SK-N-SH (cell line): ENCODE results near the gene TECRL. TPM values are rescaled to one million over a fixed set of nuclear protein-coding genes. Genes with fewer than 3 reads are reported as not detected.

Source experiments
- CTCF ChIA-PET: fragments of 300-600, 350-600 bp; formaldehyde crosslinking; extraction: SDS; loops from one replicate; lab custom pipeline; 2021; lab: Yijun Ruan, JAX
- POLR2A ChIA-PET: fragments of 350-600 bp; sonication (Branson Sonifier 250); formaldehyde crosslinking; extraction: SDS; loops from one replicate; lab custom pipeline; 2020; ENCODE audit warnings: antibody characterized with exemption, inconsistent platforms; lab: Yijun Ruan, JAX
- DNase-seq: peaks from one replicate; pipeline ENCODE4 v3.0.0; 2012
- H2AFZ ChIP-seq: fragments of 200-600 bp; sonication (generic); 2 replicates; pipeline ENCODE4 v1.8.1; 2016; ENCODE audit warnings: antibody characterized with exemption, mild to moderate bottlenecking, low read depth
- H3F3A ChIP-seq: fragments of 200-600 bp; sonication (generic); replicated peaks from 2 replicates; pipeline ENCODE3; 2016; ENCODE audit warnings: antibody characterized with exemption, mild to moderate bottlenecking; ENCODE audit not compliant: insufficient read depth
- H3K27ac ChIP-seq, 2 experiments: fragments of 200-500 bp in 1 of 2; fragments of 200-600 bp in 1 of 2; sonication (Bioruptor generic) in 1 of 2; sonication (generic), shearing (Covaris generic) in 1 of 2; 2 replicates each; pipeline versions ENCODE4 v1.5.1 to v1.6.1; 2014 to 2016; ENCODE audit warnings: low read depth in 2 of 2, inconsistent platforms in 1 of 2, low read length in 1 of 2, mild to moderate bottlenecking in 1 of 2, mixed read lengths in 1 of 2
- H3K27me3 ChIP-seq: fragments of 200-600 bp; sonication (generic), shearing (Covaris generic); 2 replicates; pipeline ENCODE4 v1.6.1; 2016; ENCODE audit warnings: mixed run types; ENCODE audit not compliant: insufficient read depth
- H3K36me3 ChIP-seq, 2 experiments: fragments of 200-500 bp in 1 of 2; fragments of 200-600 bp in 1 of 2; sonication (Bioruptor generic) in 1 of 2; sonication (generic) in 1 of 2; replicated peaks in 1 of 2; 2 replicates each; pipeline versions ENCODE3 to v1.5.1; 2014 to 2016; ENCODE audit warnings: low read length in 1 of 2, mild to moderate bottlenecking in 1 of 2; ENCODE audit not compliant: insufficient read depth in 2 of 2, control insufficient read depth in 1 of 2
- H3K4me1 ChIP-seq, 2 experiments: fragments of 200-500 bp in 1 of 2; fragments of 200-600 bp in 1 of 2; sonication (Bioruptor generic) in 1 of 2; sonication (generic), shearing (Covaris generic) in 1 of 2; 2 replicates each; pipeline versions ENCODE4 v1.5.1 to v1.6.1; 2014 to 2016; ENCODE audit warnings: low read depth in 1 of 2, low read length in 1 of 2, mixed run types in 1 of 2; ENCODE audit not compliant: insufficient read depth in 2 of 2, control insufficient read depth in 1 of 2
- H3K4me2 ChIP-seq: fragments of 200-600 bp; sonication (generic), shearing (Covaris generic); 2 replicates; pipeline ENCODE4 v1.6.1; 2017; ENCODE audit warnings: mixed run types
- H3K4me3 ChIP-seq, 2 experiments: fragments of 200-500 bp in 1 of 2; fragments of 200-600 bp in 1 of 2; sonication (Bioruptor generic) in 1 of 2; sonication (generic), shearing (Covaris generic) in 1 of 2; 2 replicates each; pipeline versions ENCODE4 v1.5.1 to v1.8.1; 2014 to 2016; ENCODE audit warnings: low read depth in 2 of 2, inconsistent platforms in 1 of 2, low read length in 1 of 2, mild to moderate bottlenecking in 1 of 2, mixed read lengths in 1 of 2, moderate library complexity in 1 of 2
- H3K79me2 ChIP-seq: fragments of 200-600 bp; sonication (generic); 2 replicates; pipeline ENCODE4 v1.8.1; 2017; ENCODE audit warnings: mild to moderate bottlenecking; ENCODE audit not compliant: insufficient read depth
- H3K9ac ChIP-seq: fragments of 200-600 bp; sonication (generic); 2 replicates; pipeline ENCODE4 v1.6.1; 2017; ENCODE audit warnings: mixed run types
- H3K9me2 ChIP-seq: fragments of 200-600 bp; sonication (generic); 2 replicates; pipeline ENCODE4 v1.6.1; 2017; ENCODE audit warnings: mixed run types
- H3K9me3 ChIP-seq: fragments of 200-600 bp; sonication (generic); 2 replicates; pipeline ENCODE4 v1.6.1; 2017; ENCODE audit warnings: mixed run types, mild to moderate bottlenecking, moderate library complexity
- H4K20me1 ChIP-seq: fragments of 200-600 bp; sonication (generic); 2 replicates; pipeline ENCODE4 v1.6.1; 2017; ENCODE audit warnings: mild to moderate bottlenecking, mixed run types; ENCODE audit not compliant: insufficient read depth
- CHD2 ChIP-seq: fragments of 150-350 bp; IDR thresholded peaks from 2 replicates; pipeline ENCODE4 v1.6.1; 2018; ENCODE audit warnings: low read length; ENCODE audit not compliant: partially characterized antibody
- CTCF ChIP-seq: fragments of 200-600 bp; sonication (generic); IDR thresholded peaks from 2 replicates; pipeline ENCODE4 v1.6.1; 2017; ENCODE audit warnings: antibody characterized with exemption, mild to moderate bottlenecking, moderate library complexity
- EP300 ChIP-seq, 2 experiments: IDR thresholded peaks; 2 replicates each; pipeline versions ENCODE4 v1.4.0 to v1.6.1; 2012; ENCODE audit warnings: borderline replicate concordance in 1 of 2, low read depth in 1 of 2, low read length in 1 of 2
- EZH2phosphoT487 ChIP-seq: fragments of 200-600 bp; sonication (generic); IDR thresholded peaks from 2 replicates; pipeline ENCODE4 v1.6.1; 2017; ENCODE audit warnings: low read depth, mixed run types, mild to moderate bottlenecking, antibody characterized with exemption, moderate library complexity, borderline replicate concordance
- FOSL2 ChIP-seq: IDR thresholded peaks from 2 replicates; pipeline ENCODE4 v1.4.0; 2012; ENCODE audit warnings: low read depth, mild to moderate bottlenecking, moderate library complexity, borderline replicate concordance
- FOXJ3 ChIP-seq: sonication (generic); formaldehyde crosslinking; IDR thresholded peaks from 2 replicates; pipeline ENCODE4 v1.5.1; 2020; ENCODE audit warnings: mild to moderate bottlenecking, missing genetic modification reagents
- FOXM1 ChIP-seq: IDR thresholded peaks from 2 replicates; pipeline ENCODE4 v1.4.0; 2012; ENCODE audit warnings: low read depth, mild to moderate bottlenecking
- GABPA ChIP-seq: IDR thresholded peaks from 2 replicates; pipeline ENCODE4 v1.4.0; 2012; ENCODE audit warnings: low read depth, mild to moderate bottlenecking
- GATA2 ChIP-seq: sonication (generic); formaldehyde crosslinking; IDR thresholded peaks from 2 replicates; pipeline ENCODE4 v1.5.0; 2020; ENCODE audit warnings: mild to moderate bottlenecking, missing genetic modification reagents
- JUND ChIP-seq: IDR thresholded peaks from 2 replicates; pipeline ENCODE4 v1.4.0; 2012
- MEF2A ChIP-seq: IDR thresholded peaks from 2 replicates; pipeline ENCODE4 v1.4.0; 2012; ENCODE audit warnings: low read depth, borderline replicate concordance
- MXI1 ChIP-seq: IDR thresholded peaks from 2 replicates; pipeline ENCODE4 v1.6.1; 2012; ENCODE audit warnings: mild to moderate bottlenecking, low read depth, low read length, improper control_type of control experiment
- NFIC ChIP-seq: IDR thresholded peaks from 2 replicates; pipeline ENCODE4 v1.4.0; 2012; ENCODE audit warnings: borderline replicate concordance
- NRF1 ChIP-seq: IDR thresholded peaks from 2 replicates; pipeline ENCODE4 v1.6.1; 2012; ENCODE audit warnings: low read depth, mild to moderate bottlenecking, low read length
- PBX3 ChIP-seq: IDR thresholded peaks from 2 replicates; pipeline ENCODE4; 2012
- POLR2AphosphoS5 ChIP-seq: IDR thresholded peaks from 2 replicates; pipeline ENCODE4 v1.6.1; 2012; ENCODE audit warnings: low read depth, low read length
- RFX5 ChIP-seq: IDR thresholded peaks from 2 replicates; pipeline ENCODE4 v1.6.1; 2012; ENCODE audit warnings: mild to moderate bottlenecking, improper control_type of control experiment, low read length
- RXRA ChIP-seq: IDR thresholded peaks from 2 replicates; pipeline ENCODE4 v1.4.0; 2012; ENCODE audit warnings: low read depth, mild to moderate bottlenecking, borderline replicate concordance
- SMC3 ChIP-seq: IDR thresholded peaks from 2 replicates; pipeline ENCODE4 v1.6.1; 2012; ENCODE audit warnings: low read depth, low read length, improper control_type of control experiment
- TAF1 ChIP-seq: IDR thresholded peaks from 2 replicates; pipeline ENCODE4 v1.6.1; 2012; ENCODE audit warnings: low read depth, mild to moderate bottlenecking, low read length, moderate library complexity, borderline replicate concordance
- TEAD4 ChIP-seq: IDR thresholded peaks from 2 replicates; pipeline ENCODE4 v1.4.0; 2012; ENCODE audit warnings: mild to moderate bottlenecking, borderline replicate concordance; ENCODE audit not compliant: insufficient read depth
- YY1 ChIP-seq: IDR thresholded peaks from 2 replicates; pipeline ENCODE4 v1.4.0; 2012; ENCODE audit warnings: low read depth, mild to moderate bottlenecking
- ZBTB33 ChIP-seq: IDR thresholded peaks from 2 replicates; pipeline ENCODE4 v1.4.0; 2012; ENCODE audit warnings: low read depth, borderline replicate concordance
- WGBS: methylation state at CpG from one replicate; pipeline ENCODE4 v1.1.6; 2017; ENCODE audit warnings: low lambda C conversion rate; 5-methylcytosine and 5-hydroxymethylcytosine counted together
- polyA plus RNA-seq, 3 experiments: library from polyadenylated mRNA; depleted of rRNA; stranded (reverse); fragments of >200 nt; gene quantifications; 2 replicates each; pipeline ENCODE4 v1.2.3, GENCODE V29; 2012

TECRL gene
- polyA plus RNA-seq, 1 of the 3 experiments (the other 2 are of a cell fraction) = not detected

- Histone ChIP-seq H3K9ac (no peak overlapping the region), H3K36me3 (no peaks in the 10 kb centered on the region), H3K27ac (no peak overlapping the region), H3K4me1 (no peaks in the 10 kb centered on the region), H3K9me2 (no peaks in the 10 kb centered on the region), H3K79me2 (no peaks in the 10 kb centered on the region), H3K9me3 (no peaks in the 10 kb centered on the region), H3K4me3 (no peak overlapping the region), H3K4me2 (no peak overlapping the region), H4K20me1 (no peaks in the 10 kb centered on the region), H3K27me3 (no peaks in the 10 kb centered on the region), H3F3A (no peaks in the 10 kb centered on the region), H2AFZ (no peak overlapping the region)
- POLR2A ChIA-PET = no interaction called here
- TF ChIP-seq YY1 (no peak), RFX5 (no peak), EP300 (IDR thresholded peaks at IDR 0.05; ENCODE audit: borderline replicate concordance in 1 of 2, low read depth in 1 of 2, low read length in 1 of 2) (no peak), MEF2A (no peak), EZH2phosphoT487 (no peak), FOXM1 (no peak), FOSL2 (no peak), JUND (no peak), SMC3 (no peak), GATA2 (CRISPR knock-in tag) (no peak)
- WGBS = no CpG with 5 or more reads among the region's 1 CpG
- no peak for DNase-seq
- CTCF ChIA-PET = no interaction called here
These were observed 24.7 kb downstream of the TECRL start for GRCh38 chr4:64384237-64385203.

- no peak for DNase-seq
- Histone ChIP-seq H4K20me1 (no peaks in the 10 kb centered on the region), H3K27ac (no peak overlapping the region), H3K9me3 (no peaks in the 10 kb centered on the region), H3K9me2 (no peaks in the 10 kb centered on the region), H3K9ac (no peak overlapping the region), H3K4me1 (no peaks in the 10 kb centered on the region), H2AFZ (no peak overlapping the region), H3K4me2 (no peak overlapping the region), H3K27me3 (no peaks in the 10 kb centered on the region), H3F3A (no peaks in the 10 kb centered on the region), H3K36me3 (no peaks in the 10 kb centered on the region), H3K4me3 (no peak overlapping the region), H3K79me2 (no peaks in the 10 kb centered on the region)
- ChIA-PET POLR2A (no interaction called here), CTCF (no interaction called here)
- WGBS = 2% methylated on average over 1 of the region's 1 CpG
- TF ChIP-seq MXI1 (no peak), FOXJ3 (CRISPR knock-in tag) (no peak), YY1 (no peak), PBX3 (no peak), NFIC (no peak), NRF1 (no peak), FOXM1 (no peak), CHD2 (no peak), GABPA (no peak), RXRA (no peak), TAF1 (no peak), TEAD4 (no peak), EZH2phosphoT487 (no peak), EP300 (IDR thresholded peaks at IDR 0.05; ENCODE audit: borderline replicate concordance in 1 of 2, low read depth in 1 of 2, low read length in 1 of 2) (no peak), POLR2AphosphoS5 (no peak), CTCF (no peak), ZBTB33 (no peak), GATA2 (CRISPR knock-in tag) (no peak), FOSL2 (no peak)
These were observed 40.5 kb downstream of the TECRL start for GRCh38 chr4:64368741-64369140.
